ENCODE measurements around the gene AKT2.

The AKT2 gene

DNA sequence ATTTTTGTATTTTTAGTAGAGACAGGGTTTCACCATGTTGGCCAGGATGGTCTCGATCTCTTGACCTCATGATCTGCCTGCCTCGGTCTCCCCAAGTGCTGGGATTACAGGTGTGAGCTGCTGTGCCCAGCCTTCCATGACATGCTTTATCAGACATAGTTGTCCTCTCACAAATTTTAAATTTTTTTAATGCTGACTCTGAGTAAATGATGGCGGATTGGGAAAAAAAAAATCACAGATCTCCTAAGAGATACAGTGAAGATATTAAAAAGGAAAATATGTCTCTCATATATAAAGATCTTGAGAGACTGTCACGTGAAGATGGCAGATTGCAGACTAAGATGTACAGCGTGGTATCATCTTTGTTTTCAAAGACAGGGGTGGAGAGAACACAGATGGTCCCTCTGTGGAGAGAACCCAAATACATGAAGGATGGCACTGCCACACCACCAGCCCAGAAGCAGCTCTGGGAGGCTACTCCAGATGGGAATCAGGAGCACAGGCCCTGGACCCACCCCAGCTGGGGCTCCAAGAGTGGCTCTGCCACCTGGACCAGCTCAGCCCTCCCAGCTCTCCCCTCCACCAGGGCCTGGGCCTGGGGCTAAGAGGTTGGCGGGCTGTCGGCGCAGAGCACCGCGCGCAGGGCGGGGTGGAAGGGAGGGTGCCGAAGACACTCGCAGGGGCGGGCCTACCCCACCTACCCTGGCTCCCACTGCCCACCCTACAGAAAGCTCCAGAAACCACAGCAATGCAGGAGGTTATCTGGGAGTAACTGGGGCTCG lies 38.7 kb downstream of the AKT2 start:
- H3K79me2 ChIP-seq (ENCODE audit: insufficient read depth, low read length) = peaks cover 50% of the 10 kb centered on the region
- no peak overlapping the region for H2AFZ ChIP-seq (ENCODE audit: low read depth, low read length)
- H3K9ac ChIP-seq (ENCODE audit: low read depth, low read length) = no peak overlapping the region
- no peaks in the 10 kb centered on the region for H3K4me1 ChIP-seq (ENCODE audit: insufficient read depth, low read length)
- H3K4me3 ChIP-seq (ENCODE audit: low read depth in 1 of 2, low read length in 2 of 2) = no peak overlapping the region
- DNase-seq (no peak), ATAC-seq (ENCODE audit: insufficient read depth, low read depth) (no peak)
- H3K27me3 ChIP-seq (ENCODE audit: insufficient read depth, low read length, poor library complexity) = no peaks in the 10 kb centered on the region
- peaks cover 60% of the 10 kb centered on the region for H4K20me1 ChIP-seq (ENCODE audit: insufficient read depth, low read length)
- TF ChIP-seq EZH2 (IDR thresholded peaks at IDR 0.05; ENCODE audit: borderline replicate concordance, low read depth, low read length, severe bottlenecking) = no peak
- TF ChIP-seq, protein P1, sequence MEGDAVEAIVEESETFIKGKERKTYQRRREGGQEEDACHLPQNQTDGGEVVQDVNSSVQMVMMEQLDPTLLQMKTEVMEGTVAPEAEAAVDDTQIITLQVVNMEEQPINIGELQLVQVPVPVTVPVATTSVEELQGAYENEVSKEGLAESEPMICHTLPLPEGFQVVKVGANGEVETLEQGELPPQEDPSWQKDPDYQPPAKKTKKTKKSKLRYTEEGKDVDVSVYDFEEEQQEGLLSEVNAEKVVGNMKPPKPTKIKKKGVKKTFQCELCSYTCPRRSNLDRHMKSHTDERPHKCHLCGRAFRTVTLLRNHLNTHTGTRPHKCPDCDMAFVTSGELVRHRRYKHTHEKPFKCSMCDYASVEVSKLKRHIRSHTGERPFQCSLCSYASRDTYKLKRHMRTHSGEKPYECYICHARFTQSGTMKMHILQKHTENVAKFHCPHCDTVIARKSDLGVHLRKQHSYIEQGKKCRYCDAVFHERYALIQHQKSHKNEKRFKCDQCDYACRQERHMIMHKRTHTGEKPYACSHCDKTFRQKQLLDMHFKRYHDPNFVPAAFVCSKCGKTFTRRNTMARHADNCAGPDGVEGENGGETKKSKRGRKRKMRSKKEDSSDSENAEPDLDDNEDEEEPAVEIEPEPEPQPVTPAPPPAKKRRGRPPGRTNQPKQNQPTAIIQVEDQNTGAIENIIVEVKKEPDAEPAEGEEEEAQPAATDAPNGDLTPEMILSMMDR (IDR thresholded peaks at IDR 0.05; ENCODE audit: borderline replicate concordance, extremely low read depth, low read length, poor library complexity, severe bottlenecking) = no peak
- peaks cover 64% of the 10 kb centered on the region for H3K36me3 ChIP-seq (ENCODE audit: insufficient read depth, low read length)
- H3K9me3 ChIP-seq (ENCODE audit: insufficient read depth, low read length, severe bottlenecking) = no peaks in the 10 kb centered on the region
- H3K27ac ChIP-seq (ENCODE audit: low read length) = no peak overlapping the region
- no peak overlapping the region for H3K4me2 ChIP-seq (ENCODE audit: insufficient read depth, low read length)

DNA sequence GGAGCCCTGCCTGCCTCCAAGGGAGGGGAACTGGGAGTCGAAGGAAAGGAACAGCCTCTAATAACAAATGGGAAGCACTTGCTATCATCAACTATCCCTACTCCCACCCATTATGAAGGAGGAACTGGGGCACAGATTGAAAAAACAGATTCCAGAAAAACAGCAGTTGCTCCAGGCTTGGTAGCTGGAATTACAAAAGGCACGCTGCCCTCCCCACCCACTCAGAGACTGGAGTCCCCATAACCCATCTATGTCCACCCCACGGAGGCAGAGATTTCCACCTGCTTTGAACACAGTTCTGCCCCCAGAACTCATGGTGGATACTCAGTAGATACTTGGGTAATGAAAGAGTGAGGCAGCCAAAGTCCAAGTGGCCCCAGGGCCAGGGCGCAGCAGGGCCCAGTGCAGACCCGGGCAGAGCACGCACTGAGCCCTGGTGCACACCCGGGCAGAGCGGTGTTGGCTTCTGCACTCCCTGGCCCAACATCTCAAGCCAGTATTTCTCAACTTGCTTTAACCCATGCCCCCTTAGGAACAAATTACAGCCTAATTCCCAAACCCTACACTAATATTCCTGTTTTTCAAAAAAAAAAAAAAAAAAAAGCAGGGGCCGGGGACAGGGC lies 39.5 kb downstream of the AKT2 start:
- no peak for TF ChIP-seq EZH2 (IDR thresholded peaks at IDR 0.05; ENCODE audit: borderline replicate concordance, low read depth, low read length, severe bottlenecking)
- TF ChIP-seq, protein P1 (IDR thresholded peaks at IDR 0.05; ENCODE audit: borderline replicate concordance, extremely low read depth, low read length, poor library complexity, severe bottlenecking) = no peak
- peaks cover 58% of the 10 kb centered on the region for H4K20me1 ChIP-seq (ENCODE audit: insufficient read depth, low read length)
- no peak overlapping the region for H3K4me3 ChIP-seq (ENCODE audit: low read depth in 1 of 2, low read length in 2 of 2)
- no peak overlapping the region for H3K4me2 ChIP-seq (ENCODE audit: insufficient read depth, low read length)
- H3K27me3 ChIP-seq (ENCODE audit: insufficient read depth, low read length, poor library complexity) = no peaks in the 10 kb centered on the region
- H3K36me3 ChIP-seq (ENCODE audit: insufficient read depth, low read length) = peaks cover 67% of the 10 kb centered on the region
- peaks cover 47% of the 10 kb centered on the region for H3K79me2 ChIP-seq (ENCODE audit: insufficient read depth, low read length)
- no peak overlapping the region for H3K9ac ChIP-seq (ENCODE audit: low read depth, low read length)
- H2AFZ ChIP-seq (ENCODE audit: low read depth, low read length) = no peak overlapping the region
- H3K9me3 ChIP-seq (ENCODE audit: insufficient read depth, low read length, severe bottlenecking) = no peaks in the 10 kb centered on the region
- ATAC-seq (ENCODE audit: insufficient read depth, low read depth) = no peak
- no peaks in the 10 kb centered on the region for H3K4me1 ChIP-seq (ENCODE audit: insufficient read depth, low read length)
- no peak overlapping the region for H3K27ac ChIP-seq (ENCODE audit: low read length)
- no peak for DNase-seq

DNA sequence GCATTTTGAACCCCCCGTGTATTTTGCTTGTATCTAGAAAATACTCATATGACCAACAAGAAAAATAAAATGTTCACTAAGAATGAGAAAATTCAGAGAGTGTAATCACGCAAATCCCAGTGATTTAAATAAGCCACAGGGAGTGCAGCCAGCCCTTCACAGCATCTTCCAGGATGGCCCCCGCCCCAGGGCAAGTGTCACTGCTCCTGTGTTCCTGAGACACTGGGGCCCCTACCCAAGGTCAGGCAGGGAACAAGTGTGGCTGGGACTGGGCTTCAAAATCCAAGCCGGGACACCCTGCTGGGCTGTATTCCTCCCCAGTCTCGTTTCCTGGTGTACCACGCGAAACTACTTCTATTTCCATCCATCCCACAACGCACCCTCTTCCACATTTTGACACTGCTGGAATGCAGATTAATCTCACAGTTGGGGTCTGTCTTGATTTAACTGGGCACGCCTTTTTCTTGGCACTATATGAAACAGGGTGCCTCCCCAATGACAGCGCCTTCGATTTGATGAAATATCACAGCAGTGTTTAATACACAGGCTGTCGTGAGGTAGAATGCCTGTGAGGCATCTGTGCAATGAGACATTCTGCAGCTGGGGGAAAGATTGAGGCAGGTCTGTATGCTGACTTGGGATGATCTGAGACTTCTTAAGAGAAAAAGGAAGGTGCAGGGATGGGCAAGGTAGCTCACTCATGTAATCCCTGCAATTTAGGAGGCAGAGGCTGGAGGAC lies 40.4 kb downstream of the AKT2 start:
- ATAC-seq (ENCODE audit: insufficient read depth, low read depth) = no peak
- H3K79me2 ChIP-seq (ENCODE audit: insufficient read depth, low read length) = peaks cover 44% of the 10 kb centered on the region

DNA sequence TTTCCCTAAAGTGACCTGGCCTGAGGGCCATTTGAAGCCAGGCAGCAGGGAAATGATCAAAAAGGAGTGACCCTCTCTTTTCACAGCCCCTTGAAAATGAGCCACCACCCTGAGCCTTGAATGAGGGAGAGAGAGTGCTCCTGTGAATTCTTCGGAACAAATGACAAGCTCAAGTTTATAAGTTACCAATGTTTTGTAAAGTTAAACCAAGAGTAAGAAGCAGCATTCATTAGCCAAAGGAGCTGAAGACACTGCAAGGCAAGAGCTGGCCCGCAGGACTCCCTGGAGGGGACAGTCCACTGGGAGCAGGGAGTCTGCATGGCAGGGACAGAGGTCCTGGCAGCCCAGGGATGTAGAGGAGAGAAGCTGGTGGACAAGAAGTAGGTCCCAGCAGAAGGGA lies 42.0 kb downstream of the AKT2 start:
- peaks cover 55% of the 10 kb centered on the region for H4K20me1 ChIP-seq (ENCODE audit: insufficient read depth, low read length)
- H3K9me3 ChIP-seq (ENCODE audit: insufficient read depth, low read length, severe bottlenecking) = no peaks in the 10 kb centered on the region
- H3K27ac ChIP-seq (ENCODE audit: low read length) = no peak overlapping the region
- peaks cover 35% of the 10 kb centered on the region for H3K79me2 ChIP-seq (ENCODE audit: insufficient read depth, low read length)
- DNase-seq = no peak
- no peak overlapping the region for H3K9ac ChIP-seq (ENCODE audit: low read depth, low read length)
- H3K4me2 ChIP-seq (ENCODE audit: insufficient read depth, low read length) = no peak overlapping the region
- H3K4me3 ChIP-seq (ENCODE audit: low read depth in 1 of 2, low read length in 2 of 2) = no peak overlapping the region
- TF ChIP-seq EZH2 (IDR thresholded peaks at IDR 0.05; ENCODE audit: borderline replicate concordance, low read depth, low read length, severe bottlenecking) = no peak
- TF ChIP-seq, protein P1 (IDR thresholded peaks at IDR 0.05; ENCODE audit: borderline replicate concordance, extremely low read depth, low read length, poor library complexity, severe bottlenecking) = no peak
- no peaks in the 10 kb centered on the region for H3K4me1 ChIP-seq (ENCODE audit: insufficient read depth, low read length)
- no peak overlapping the region for H2AFZ ChIP-seq (ENCODE audit: low read depth, low read length)
- H3K36me3 ChIP-seq (ENCODE audit: insufficient read depth, low read length) = peaks cover 72% of the 10 kb centered on the region
- no peaks in the 10 kb centered on the region for H3K27me3 ChIP-seq (ENCODE audit: insufficient read depth, low read length, poor library complexity)
- ATAC-seq (ENCODE audit: insufficient read depth, low read depth) = no peak

More for the DNA sequence above, 40.4 kb downstream of the AKT2 start:
- no peaks in the 10 kb centered on the region for H3K4me1 ChIP-seq (ENCODE audit: insufficient read depth, low read length)
- H3K27me3 ChIP-seq (ENCODE audit: insufficient read depth, low read length, poor library complexity) = no peaks in the 10 kb centered on the region
- TF ChIP-seq EZH2 (IDR thresholded peaks at IDR 0.05; ENCODE audit: borderline replicate concordance, low read depth, low read length, severe bottlenecking) = no peak
- peaks cover 56% of the 10 kb centered on the region for H4K20me1 ChIP-seq (ENCODE audit: insufficient read depth, low read length)
- H3K9me3 ChIP-seq (ENCODE audit: insufficient read depth, low read length, severe bottlenecking) = no peaks in the 10 kb centered on the region
- peaks cover 68% of the 10 kb centered on the region for H3K36me3 ChIP-seq (ENCODE audit: insufficient read depth, low read length)
- no peak overlapping the region for H3K4me3 ChIP-seq (ENCODE audit: low read depth in 1 of 2, low read length in 2 of 2)
- no peak overlapping the region for H3K4me2 ChIP-seq (ENCODE audit: insufficient read depth, low read length)
- H3K27ac ChIP-seq (ENCODE audit: low read length) = no peak overlapping the region
- no peak overlapping the region for H3K9ac ChIP-seq (ENCODE audit: low read depth, low read length)
- DNase-seq = no peak
- H2AFZ ChIP-seq (ENCODE audit: low read depth, low read length) = no peak overlapping the region
